ENCODE results near the gene P3H3. TPM values are rescaled to one million over a fixed set of nuclear protein-coding genes. Genes with fewer than 3 reads are reported as not detected.

The P3H3 gene
- total RNA-seq, 1 donor from 2014 or later = 87.9 TPM

- DNase-seq (ENCODE audit: extremely low read depth, low read depth, low spot score) = no peak
Observed at GRCh38 chr12:6826125-6826733, 2.0 kb upstream of the P3H3 start.

DNA sequence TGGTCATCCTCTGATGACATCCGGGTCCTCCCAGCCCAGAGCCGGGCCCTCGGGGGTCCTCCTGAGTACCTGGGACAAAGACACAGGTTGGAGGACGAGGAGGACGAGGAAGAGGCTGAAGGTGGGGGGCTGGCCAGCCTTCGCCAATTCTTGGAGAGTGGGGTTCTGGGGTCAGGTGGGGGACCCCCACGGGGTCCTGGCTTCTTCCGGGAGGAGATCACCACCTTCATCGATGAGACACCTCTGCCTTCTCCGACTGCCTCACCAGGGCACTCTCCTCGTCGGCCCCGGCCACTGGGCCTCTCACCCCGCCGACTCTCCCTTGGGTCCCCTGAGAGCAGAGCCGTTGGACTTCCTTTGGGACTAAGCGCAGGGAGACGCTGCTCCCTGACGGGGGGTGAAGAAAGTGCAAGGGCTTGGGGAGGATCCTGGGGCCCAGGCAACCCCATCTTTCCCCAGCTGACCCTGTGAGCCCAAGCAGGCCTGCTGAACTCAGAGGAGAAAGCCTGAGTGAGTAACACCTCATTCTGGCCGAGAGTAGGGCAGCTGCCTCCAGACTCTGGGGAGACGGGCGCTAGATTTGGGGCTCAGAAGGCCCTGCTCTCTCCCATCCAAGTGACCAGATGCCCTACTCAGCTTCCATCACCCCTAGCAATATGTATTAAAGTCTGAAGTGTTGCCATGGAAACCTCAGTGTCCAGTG, 1.3 kb upstream of the P3H3 start:
- DNase-seq (ENCODE audit: extremely low read depth, low read depth, low spot score) = no peak

- DNase-seq (ENCODE audit: extremely low read depth, low read depth, low spot score) = no peak
Observed at GRCh38 chr12:6827437-6827911, 733 bp upstream of the P3H3 start.

DNA sequence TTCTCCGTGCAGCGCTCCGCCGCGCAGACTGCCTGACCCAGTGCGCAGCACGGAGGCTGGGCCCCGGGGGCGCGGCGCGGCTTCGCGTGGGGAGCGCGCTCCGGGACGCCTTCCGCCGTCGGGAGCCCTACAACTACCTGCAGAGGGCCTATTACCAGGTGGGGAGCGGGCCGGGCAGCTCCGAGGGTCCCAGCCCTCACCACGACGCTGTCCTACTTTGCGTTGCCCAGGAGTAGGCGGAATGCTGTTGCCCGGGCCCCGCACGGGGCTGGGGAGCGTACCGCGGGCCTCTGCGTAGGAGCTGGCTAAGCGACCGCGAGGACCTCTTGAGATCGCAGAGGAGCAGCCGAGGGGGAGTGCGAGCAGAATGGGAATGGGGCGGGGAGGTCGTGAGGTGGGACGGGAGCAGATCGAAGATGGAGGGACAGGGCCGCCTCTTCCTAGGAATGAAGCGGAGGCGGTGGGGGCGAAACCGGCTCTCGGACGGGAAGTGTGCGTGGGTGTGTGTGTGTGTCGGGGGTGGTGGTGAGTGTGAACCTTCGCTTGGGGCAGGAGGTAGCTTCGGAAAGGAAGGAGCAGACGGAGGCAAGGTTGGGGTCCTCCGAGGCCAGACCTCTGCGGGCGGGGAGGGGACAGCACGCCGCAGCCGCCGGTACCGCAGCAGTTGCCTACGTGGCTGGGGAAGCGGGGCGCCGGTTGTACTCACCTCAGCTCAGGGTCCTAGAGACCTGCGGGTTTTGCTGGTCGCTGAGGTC, 751 bp downstream of the P3H3 start:
- no peak for DNase-seq (ENCODE audit: extremely low read depth, low read depth, low spot score)

GRCh38 chr12:6829536-6830220, 1.5 kb downstream of the P3H3 start:
- DNase-seq (ENCODE audit: extremely low read depth, low read depth, low spot score) = no peak

DNA sequence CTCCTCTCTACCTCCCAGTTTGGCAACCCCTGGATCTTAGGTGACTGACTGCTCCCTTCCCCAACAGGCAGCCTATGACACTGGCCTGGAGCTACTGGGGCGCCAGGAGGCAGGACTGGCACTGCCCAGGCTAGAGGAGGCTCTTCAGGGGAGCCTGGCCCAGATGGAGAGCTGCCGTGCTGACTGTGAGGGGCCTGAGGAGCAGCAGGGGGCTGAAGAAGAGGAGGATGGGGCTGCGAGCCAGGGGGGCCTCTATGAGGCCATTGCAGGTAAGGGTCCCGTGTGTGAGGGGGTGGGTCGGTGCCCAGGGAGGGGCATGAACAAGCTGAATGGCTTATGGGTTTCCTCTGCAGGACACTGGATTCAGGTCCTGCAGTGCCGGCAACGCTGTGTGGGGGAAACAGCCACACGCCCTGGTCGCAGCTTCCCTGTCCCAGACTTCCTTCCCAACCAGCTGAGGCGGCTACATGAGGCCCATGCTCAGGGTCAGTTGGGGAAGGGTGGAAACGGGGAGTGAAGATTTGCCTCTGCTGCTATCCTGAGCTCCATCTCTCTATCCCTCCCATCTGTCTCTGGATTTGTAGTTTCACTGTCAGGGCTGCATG, 2.2 kb downstream of the P3H3 start:
- DNase-seq (ENCODE audit: extremely low read depth, low read depth, low spot score) = no peak

DNA sequence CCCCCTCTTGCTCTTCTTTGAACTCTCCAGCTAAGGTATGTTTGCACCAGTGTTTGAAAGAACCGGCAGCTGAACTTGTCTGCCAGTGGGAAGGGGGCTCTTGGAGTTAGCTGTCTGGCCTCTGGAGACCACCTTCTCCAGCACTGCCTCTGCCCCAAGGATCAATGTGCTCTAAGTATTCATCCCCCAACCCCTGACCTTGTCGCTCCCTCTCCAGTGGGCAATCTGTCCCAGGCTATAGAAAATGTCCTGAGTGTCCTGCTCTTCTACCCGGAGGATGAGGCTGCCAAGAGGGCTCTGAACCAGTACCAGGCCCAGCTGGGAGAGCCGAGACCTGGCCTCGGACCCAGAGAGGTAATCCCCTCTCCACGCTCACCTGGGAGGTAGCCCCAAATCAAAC, 2.8 kb downstream of the P3H3 start:
- DNase-seq (ENCODE audit: extremely low read depth, low read depth, low spot score) = no peak

- DNase-seq (ENCODE audit: extremely low read depth, low read depth, low spot score) = no peak
Observed at GRCh38 chr12:6831450-6831995, 3.3 kb downstream of the P3H3 start.

DNA sequence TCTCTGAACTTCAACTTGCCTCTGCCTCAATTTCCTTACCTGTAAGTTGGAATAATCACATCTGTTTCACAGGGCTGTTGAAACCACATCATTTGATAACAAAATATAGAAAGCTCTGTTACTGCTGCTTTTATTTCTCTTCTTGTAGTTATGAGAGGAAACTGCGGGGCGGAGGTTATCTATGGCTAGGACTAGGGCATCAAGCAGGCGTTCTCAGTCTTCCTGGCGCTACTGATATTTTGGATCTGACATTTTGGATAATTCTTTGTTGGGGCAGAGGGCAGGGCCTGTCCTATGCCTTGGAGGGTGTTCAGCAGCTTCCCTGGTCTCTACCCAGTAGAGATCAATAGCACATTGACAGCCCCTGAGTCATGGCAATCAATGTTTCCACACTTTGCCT, 3.9 kb downstream of the P3H3 start:
- DNase-seq (ENCODE audit: extremely low read depth, low read depth, low spot score) = no peak

GRCh38 chr12:6833189-6833890, 5.1 kb downstream of the P3H3 start:
- no peak for DNase-seq (ENCODE audit: extremely low read depth, low read depth, low spot score)

- no peak for DNase-seq (ENCODE audit: extremely low read depth, low read depth, low spot score)
Observed at GRCh38 chr12:6834254-6834653, 6.0 kb downstream of the P3H3 start.

GRCh38 chr12:6834873-6835272, 6.7 kb downstream of the P3H3 start:
- no peak for DNase-seq (ENCODE audit: extremely low read depth, low read depth, low spot score)

DNA sequence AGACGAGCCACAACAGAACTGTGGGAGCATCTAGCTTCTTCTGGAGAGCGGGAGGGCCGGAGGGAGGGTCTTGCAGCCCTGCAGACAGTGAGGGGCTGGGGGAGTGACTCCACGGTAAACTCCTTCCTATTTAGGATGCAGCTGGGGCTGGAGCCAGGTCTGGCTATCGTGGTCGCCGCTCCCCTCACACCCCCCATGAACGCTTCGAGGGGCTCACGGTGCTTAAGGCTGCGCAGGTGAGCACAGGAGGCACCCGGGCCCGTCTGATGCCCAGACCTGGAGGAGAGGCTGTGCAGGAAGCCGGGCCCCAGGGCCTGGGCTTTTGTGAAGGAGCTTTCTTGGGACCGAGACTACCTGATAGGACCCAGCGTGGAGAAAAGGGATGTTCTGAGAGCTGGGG, 8.6 kb downstream of the P3H3 start:
- DNase-seq (ENCODE audit: extremely low read depth, low read depth, low spot score) = no peak

GRCh38 chr12:6837370-6838060, 9.3 kb downstream of the P3H3 start:
- DNase-seq (ENCODE audit: extremely low read depth, low read depth, low spot score) = no peak

DNA sequence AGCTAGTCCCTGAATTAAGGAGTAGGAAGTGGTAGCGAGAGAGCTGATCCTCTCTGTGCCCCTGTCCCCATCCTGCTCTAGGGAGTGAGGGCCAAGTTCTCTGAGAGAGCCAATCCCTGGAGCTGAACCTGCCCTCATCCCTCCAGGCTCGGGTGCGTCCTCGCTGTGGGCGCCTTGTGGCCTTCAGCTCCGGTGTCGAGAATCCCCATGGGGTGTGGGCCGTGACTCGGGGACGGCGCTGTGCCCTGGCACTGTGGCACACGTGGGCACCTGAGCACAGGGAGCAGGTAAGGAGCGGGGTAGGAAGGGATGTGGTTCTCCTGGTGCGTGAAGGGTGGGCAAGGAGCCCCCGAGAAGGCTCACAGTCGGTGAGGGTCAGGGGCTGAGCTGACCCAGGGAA, 10.6 kb downstream of the P3H3 start:
- no peak for DNase-seq (ENCODE audit: extremely low read depth, low read depth, low spot score)

GRCh38 chr12:6839482-6840201, 11.4 kb downstream of the P3H3 start:
- no peak for DNase-seq (ENCODE audit: extremely low read depth, low read depth, low spot score)

DNA sequence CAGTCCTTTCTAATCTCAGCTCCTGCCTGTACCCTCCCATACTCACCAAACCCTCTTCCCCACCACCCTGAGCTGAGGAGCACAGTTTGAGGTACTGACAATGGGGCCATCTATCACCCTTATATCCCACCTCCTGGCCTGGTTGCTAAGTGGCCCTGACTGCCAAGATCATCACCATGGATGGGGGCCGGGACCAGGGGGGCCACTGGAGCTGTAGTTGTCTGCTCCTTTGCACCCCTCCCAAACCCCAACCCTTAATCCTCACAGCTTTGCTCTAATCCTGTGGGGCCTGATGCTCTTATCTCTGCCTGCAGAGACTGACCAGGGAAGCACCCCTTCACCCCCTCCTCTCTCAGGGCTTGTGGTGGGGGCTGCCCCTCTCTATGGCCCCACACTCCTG, 12.1 kb downstream of the P3H3 start:
- DNase-seq (ENCODE audit: extremely low read depth, low read depth, low spot score) = no peak

DNA sequence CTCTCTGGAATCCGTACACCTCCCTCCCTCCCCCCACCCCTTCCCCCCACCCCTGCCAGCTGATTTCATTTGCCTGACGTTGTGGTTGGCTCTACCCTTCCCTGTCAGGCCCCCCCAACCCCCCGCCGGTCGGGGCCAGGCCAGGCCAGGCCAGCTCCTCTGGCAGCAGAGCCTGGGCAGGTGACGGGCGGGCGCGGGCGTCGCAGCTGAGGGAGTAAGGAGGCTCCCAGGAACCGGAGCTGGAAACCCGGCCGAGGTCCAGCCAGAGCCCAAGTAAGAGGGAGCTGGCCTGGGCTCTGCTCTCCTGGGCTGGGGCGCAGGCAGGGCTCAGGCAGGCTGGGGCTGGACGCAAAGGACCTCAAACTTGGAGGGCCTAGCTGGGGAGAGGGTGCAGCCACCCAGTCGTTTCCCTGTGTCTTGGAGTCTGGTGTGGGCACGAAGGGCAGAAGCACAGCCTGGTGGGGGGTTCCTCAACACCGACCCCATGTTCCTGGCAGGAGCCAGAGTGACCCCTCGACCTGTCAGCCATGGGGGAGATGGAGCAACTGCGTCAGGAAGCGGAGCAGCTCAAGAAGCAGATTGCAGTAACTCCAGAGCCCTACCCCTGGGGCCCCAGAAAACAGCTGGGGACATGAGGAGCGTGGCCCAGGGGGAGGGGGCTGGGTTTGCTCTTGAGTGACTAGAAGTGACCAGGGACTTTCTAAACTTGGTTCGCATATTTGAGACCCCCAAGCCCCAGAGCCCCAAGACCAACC, 12.7 kb downstream of the P3H3 start, which contains the start of gene GNB3:
TSS of gene GNB3 (plus strand) at position 165 of the 755 bp plus-strand sequence. CDS start at position 528, 363 bp downstream.
- DNase-seq (ENCODE audit: extremely low read depth, low read depth, low spot score) = no peak

Data from glomerular endothelial cell (primary cell).